T47D (cell line): ENCODE results near the gene GALNT2.

Experiments used
- DNase-seq, 2 experiments: peaks; one replicate each; pipeline versions ENCODE4 v3.0.0 to v3.0.0-alpha.2; 2011 to 2012; ENCODE audit warnings: low read depth in 1 of 2, low spot score in 1 of 2
- JUND ChIP-seq: IDR thresholded peaks from 2 replicates; pipeline ENCODE4 v1.6.1; 2012; ENCODE audit warnings: low read depth
- in situ Hi-C: cut with HindIII; loops from 2 replicates; pipeline ENCODE4 v1.10.0; 2016; ENCODE audit warnings: low sequenced_read_pairs, low pct_unique_long_range_greater_than_20kb

GALNT2 gene

GRCh38 chr1:230069796-230070195 is 2.8 kb downstream of the GALNT2 start:
- in situ Hi-C loops, result no loop called here
- no peak for DNase-seq
- TF ChIP-seq JUND, result no peak

DNA sequence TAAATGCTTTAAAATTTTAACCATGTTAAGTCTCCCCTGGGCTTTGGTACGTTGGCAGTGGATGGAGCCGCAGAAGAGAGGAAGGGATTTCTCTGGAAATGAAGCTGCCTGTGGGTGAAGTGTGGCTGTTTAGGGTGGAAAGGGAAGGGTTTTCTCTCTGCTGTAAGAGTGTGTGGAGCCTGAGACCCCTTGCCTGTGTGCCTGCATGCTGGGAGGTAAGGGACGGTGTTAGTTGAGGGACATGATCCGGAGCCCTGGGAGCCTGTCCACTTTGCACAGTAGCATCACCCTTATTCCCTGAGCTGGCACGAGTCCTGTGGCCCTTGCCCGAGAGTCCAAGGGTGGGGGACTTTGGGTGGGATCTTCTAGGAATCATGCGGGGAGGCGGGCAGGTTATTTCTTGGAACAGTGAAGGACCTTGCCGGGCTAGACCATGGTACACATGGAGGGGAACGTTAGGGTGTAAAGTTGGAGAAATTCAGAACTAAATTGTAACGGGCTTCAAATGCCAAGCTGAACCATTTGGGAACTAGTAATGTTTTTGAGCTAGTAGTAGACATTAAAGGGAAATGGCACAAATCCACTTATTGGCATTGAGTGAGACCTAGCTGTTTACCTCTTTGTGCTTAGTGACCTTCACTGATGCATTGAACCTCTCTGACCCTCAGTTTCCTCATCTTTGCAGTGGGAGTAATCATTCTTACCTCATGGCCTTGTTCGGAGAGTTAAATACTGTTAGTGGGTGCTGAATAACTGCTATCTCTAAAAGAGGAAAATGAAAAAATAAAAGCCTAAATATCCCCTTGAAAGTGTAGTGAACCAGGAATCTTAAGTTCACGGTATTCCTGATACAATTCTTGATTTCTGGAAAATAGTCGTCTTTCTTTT is 3.5 kb downstream of the GALNT2 start:
- DNase-seq, result no peak
- in situ Hi-C loops, result no loop called here
- TF ChIP-seq JUND, result no peak

- TF ChIP-seq JUND, result no peak
- peak in 1 of 2 experiments; percentile 33 for DNase-seq
- in situ Hi-C loops, result no loop called here
These were observed 4.3 kb downstream of the GALNT2 start for GRCh38 chr1:230071316-230071715.

GRCh38 chr1:230072296-230072695 is 5.3 kb downstream of the GALNT2 start:
- TF ChIP-seq JUND, result no peak

GRCh38 chr1:230072866-230073265 is 5.8 kb downstream of the GALNT2 start:
- in situ Hi-C loops, result no loop called here
- no peak for TF ChIP-seq JUND
- no peak for DNase-seq

More at GRCh38 chr1:230072296-230072695, 5.3 kb downstream of the GALNT2 start:
- in situ Hi-C loops, result no loop called here
- DNase-seq, result no peak

DNA sequence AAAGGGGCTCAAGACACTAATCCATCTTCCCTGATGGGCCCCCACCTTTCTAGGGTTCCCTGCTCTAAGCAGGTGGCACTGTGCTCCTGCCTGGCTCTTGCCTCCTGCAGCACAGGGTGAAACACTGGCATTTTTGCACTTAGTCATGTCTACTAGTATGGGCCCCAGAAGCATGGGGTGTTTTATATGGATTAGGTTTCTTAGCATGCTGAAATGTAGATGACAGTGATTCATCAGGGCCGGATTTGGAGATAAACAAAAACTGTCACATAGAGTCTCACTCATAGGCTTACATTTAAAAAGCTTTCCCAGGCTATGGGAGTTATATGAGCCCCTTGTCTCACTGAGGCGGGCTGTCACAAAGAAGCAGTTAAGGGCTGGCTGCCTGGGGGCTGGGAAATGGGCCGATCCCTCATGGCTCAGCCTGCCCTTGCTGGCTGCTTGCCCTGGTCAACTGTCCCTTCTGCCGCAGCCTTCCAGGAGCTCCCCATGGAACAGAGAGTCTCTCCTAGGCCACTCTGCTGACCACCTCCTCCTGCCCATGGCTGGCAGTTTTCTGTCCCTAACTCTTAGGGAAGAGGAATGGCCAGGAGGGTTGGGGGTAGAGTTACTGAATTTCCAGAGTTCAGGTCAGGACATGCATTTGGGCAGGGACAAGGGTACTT is 6.5 kb downstream of the GALNT2 start:
- in situ Hi-C loops, result no loop called here
- no peak for DNase-seq
- TF ChIP-seq JUND, result no peak

- no peak for DNase-seq
- TF ChIP-seq JUND, result no peak
- in situ Hi-C loops, result no loop called here
These were observed 7.2 kb downstream of the GALNT2 start for GRCh38 chr1:230074270-230074669.

- in situ Hi-C loops, result no loop called here
- TF ChIP-seq JUND, result no peak
- no peak for DNase-seq
These were observed 7.7 kb downstream of the GALNT2 start for GRCh38 chr1:230074762-230075161.

- TF ChIP-seq JUND, result no peak
- no peak for DNase-seq
- in situ Hi-C loops, result no loop called here
These were observed 9.1 kb downstream of the GALNT2 start for GRCh38 chr1:230076121-230076520.

DNA sequence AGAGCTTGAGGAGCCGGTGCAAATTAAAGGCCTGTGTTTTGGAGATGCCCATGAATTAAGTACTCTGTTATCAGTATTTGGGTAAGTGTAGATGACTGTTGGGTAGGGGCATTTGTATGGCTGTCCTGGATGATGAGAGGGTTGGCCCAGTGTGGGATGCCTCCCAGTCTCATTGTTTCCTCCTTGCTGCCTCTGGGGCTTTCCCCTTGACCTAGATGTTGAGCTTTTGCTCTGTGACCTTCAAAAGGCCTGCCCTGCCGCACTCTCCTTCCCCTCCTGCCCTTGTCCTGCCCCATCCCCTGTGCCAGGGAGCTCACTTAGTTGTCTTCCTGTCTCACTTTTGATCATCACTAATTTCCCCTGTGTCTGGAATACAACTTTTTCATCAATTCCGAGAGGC is 10.0 kb downstream of the GALNT2 start:
- no peak for TF ChIP-seq JUND
- no peak for DNase-seq
- in situ Hi-C loops, result no loop called here

- in situ Hi-C loops, result no loop called here
- no peak for DNase-seq
These were observed 10.6 kb downstream of the GALNT2 start for GRCh38 chr1:230077436-230078213.

DNA sequence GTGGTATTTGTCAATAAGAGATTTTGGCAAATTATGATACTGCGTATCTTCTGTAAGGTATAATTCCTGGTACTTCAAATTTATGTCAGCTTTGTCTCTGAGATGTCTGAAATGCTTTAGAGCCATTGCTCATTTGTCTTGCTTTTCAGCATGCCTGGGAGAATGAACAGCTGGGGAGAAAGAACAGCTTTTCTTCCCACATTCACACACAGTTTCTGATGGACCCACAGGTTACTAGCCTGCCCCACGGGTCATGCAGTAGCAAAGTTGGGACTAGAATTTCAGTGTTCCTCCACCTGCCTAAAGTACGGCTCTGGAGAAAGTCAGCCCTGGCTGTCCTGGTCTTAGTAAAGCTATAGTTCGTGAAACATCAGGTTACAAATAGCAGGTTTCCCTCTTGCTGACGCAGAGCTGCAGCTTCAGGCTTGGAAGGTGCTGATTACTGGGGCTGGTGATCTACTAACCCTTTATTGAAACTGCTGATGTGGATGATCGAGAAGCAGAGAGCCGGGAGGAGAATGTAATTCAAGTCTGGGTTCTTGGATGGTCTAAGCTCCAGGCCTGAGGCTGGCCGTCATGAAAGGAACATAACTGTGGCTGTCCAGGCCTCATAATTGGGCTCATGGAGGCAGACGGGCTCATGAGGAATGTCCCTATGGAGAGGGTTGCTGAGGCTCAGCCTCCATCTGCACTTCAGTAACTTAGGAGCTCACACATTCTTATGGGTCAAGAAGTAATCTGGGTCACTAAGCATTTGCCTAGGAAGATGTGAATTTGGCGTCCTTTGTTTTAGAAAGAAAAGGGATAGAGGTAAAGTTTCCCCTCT is 12.4 kb downstream of the GALNT2 start:
- DNase-seq, result no peak
- in situ Hi-C loops, result no loop called here
- no peak for TF ChIP-seq JUND

More at GRCh38 chr1:230077436-230078213, 10.6 kb downstream of the GALNT2 start:
- no peak for TF ChIP-seq JUND
